Small intestine (tissue), 7 donors: ENCODE results near the gene SRSF1. TPM values are rescaled to one million over a fixed set of nuclear protein-coding genes. Genes with fewer than 3 reads are reported as not detected.
"Not testable (repeated sequence)": the region's sequence is repeated elsewhere in the genome, so short reads cannot be mapped to it uniquely, and the experiment has no call there.

Experiments used
- DNase-seq, 2 donors: peaks; one replicate each; pipeline versions ENCODE4 v3.0.0 to v3.0.0-alpha.2; 2013
- FAIRE-seq: peaks from 2 replicates; lab custom pipeline; 2012; peaks lifted over from hg19 to GRCh38; lab: Jason Lieb, UNC
- H3K27ac ChIP-seq, 3 donors: one replicate each; pipeline ENCODE4 v1.5.1; 2013; ENCODE audit warnings: low read length in 2 of 3, mild to moderate bottlenecking in 2 of 3, control low read depth in 1 of 3, inconsistent platforms in 1 of 3, low read depth in 1 of 3, moderate library complexity in 1 of 3
- H3K27me3 ChIP-seq, 3 donors: one replicate each; pipeline ENCODE4 v1.6.1; 2013; ENCODE audit warnings: low read length in 3 of 3, inconsistent platforms in 1 of 3; ENCODE audit not compliant: control insufficient read depth in 3 of 3, insufficient read depth in 3 of 3
- H3K36me3 ChIP-seq, 3 donors: one replicate each; pipeline ENCODE4 v1.6.1; 2013; ENCODE audit warnings: low read length in 3 of 3, inconsistent platforms in 1 of 3, low read depth in 1 of 3, mild to moderate bottlenecking in 1 of 3, moderate library complexity in 1 of 3; ENCODE audit not compliant: control insufficient read depth in 3 of 3, insufficient read depth in 2 of 3
- H3K4me1 ChIP-seq, 3 donors: one replicate each; pipeline ENCODE4 v1.6.1; 2013; ENCODE audit warnings: low read length in 2 of 3, inconsistent platforms in 1 of 3, low read depth in 1 of 3, mild to moderate bottlenecking in 1 of 3, moderate library complexity in 1 of 3; ENCODE audit not compliant: control insufficient read depth in 3 of 3, insufficient read depth in 2 of 3
- H3K4me3 ChIP-seq, 3 donors: one replicate each; pipeline ENCODE4 v1.5.1; 2013; ENCODE audit warnings: low read length in 3 of 3, control low read depth in 1 of 3, inconsistent platforms in 1 of 3, low read depth in 1 of 3, mild to moderate bottlenecking in 1 of 3, moderate library complexity in 1 of 3
- H3K9me3 ChIP-seq, 2 donors: one replicate each; pipeline ENCODE4 v1.6.1; 2013; ENCODE audit warnings: low read depth in 1 of 2, low read length in 1 of 2; ENCODE audit not compliant: control insufficient read depth in 2 of 2, insufficient read depth in 1 of 2
- WGBS, 3 donors: extraction: QIAGEN DNeasy Blood & Tissue Kit; methylation state at CpG; one replicate each; pipeline ENCODE4 v1.1.7; 2013; 5-methylcytosine and 5-hydroxymethylcytosine counted together
- polyA plus RNA-seq, 4 donors: library from polyadenylated mRNA; stranded (reverse) in 3 of 4; unstranded in 1 of 4; fragments of 200-250 nt in 3 of 4; fragments of 120-200 nt in 1 of 4; gene quantifications; one replicate each; pipeline versions ENCODE4 v1.2.1 to v1.2.3, GENCODE V29; 2013
- donor health status: healthy with polysubstance abuse.
- donor health status: control.
- donor health status: control.
- donor health status: Bipolar disorder and iron deficiency.
- donor health status: healthy.

SRSF1 gene
- polyA plus RNA-seq, 4 donors = 62.7 to 193 (median 106) TPM

- FAIRE-seq = no peak
- H3K27me3 ChIP-seq = peaks cover 0 to 17% (median 0%) of the 10 kb centered on the region in 3 donors
- H3K4me1 ChIP-seq = no peaks in the 10 kb centered on the region
- no peak overlapping the region for H3K4me3 ChIP-seq
- no peaks in the 10 kb centered on the region for H3K36me3 ChIP-seq
- no peak for DNase-seq
- no peak overlapping the region for H3K27ac ChIP-seq
- H3K9me3 ChIP-seq = no peaks in the 10 kb centered on the region
- 94 to 98% (median 95%) methylated on average over 2 of the region's 2 CpGs for WGBS, 3 donors
Measured at GRCh38 chr17:58050966-58051365, 43.9 kb upstream of the SRSF1 start.

GRCh38 chr17:58049533-58049932, 42.5 kb upstream of the SRSF1 start:
- WGBS, 3 donors = 92 to 93% (median 93%) methylated on average over 4 of the region's 4 CpGs

DNA sequence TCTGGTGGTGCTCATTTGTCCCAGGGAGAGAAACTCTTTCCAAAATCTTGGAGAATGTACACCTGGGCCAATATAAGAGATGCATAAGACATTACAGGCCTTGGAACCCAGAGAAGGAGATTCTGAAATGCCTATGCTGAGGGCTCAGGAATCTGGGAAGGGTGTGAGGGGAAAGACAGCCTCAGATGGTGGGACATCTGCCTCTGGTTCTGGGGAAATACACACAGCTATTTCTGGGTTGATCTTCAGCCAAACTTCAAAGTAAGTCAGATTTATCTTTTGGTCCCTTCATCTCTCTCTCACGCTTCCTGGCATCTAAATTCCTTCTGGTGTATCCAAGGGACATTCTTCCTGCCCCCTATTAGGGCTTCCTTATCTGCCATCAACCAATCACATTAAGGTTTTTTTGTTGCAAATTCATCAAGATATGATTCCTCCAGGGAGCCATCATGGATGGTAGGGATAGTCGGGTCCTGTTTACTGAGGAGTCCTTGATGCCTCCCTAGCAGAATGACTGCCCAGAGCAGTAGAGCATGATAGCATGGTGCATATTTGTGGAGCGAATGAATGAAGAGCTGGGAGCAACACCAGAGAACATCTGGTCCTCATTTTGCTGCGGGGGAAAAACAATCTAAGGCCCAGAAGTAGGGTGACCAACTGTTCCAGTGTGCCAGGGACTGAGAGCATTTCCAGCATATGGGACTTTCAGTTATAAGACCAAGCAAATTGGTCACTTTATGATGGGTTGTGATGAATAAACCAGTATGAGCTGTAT, 40.5 kb upstream of the SRSF1 start:
- FAIRE-seq = no peak
- H3K27ac ChIP-seq = no peak overlapping the region
- 78 to 88% (median 85%) methylated on average over 4 of the region's 4 CpGs for WGBS, 3 donors

More at GRCh38 chr17:58049533-58049932, 42.5 kb upstream of the SRSF1 start:
- Histone ChIP-seq H3K4me3 (no peak overlapping the region), H3K27me3 (peaks cover 0 to 20% (median 0%) of the 10 kb centered on the region in 3 donors), H3K27ac (no peak overlapping the region), H3K9me3 (no peaks in the 10 kb centered on the region), H3K4me1 (no peaks in the 10 kb centered on the region), H3K36me3 (no peaks in the 10 kb centered on the region)
- DNase-seq = no peak
- no peak for FAIRE-seq

DNA sequence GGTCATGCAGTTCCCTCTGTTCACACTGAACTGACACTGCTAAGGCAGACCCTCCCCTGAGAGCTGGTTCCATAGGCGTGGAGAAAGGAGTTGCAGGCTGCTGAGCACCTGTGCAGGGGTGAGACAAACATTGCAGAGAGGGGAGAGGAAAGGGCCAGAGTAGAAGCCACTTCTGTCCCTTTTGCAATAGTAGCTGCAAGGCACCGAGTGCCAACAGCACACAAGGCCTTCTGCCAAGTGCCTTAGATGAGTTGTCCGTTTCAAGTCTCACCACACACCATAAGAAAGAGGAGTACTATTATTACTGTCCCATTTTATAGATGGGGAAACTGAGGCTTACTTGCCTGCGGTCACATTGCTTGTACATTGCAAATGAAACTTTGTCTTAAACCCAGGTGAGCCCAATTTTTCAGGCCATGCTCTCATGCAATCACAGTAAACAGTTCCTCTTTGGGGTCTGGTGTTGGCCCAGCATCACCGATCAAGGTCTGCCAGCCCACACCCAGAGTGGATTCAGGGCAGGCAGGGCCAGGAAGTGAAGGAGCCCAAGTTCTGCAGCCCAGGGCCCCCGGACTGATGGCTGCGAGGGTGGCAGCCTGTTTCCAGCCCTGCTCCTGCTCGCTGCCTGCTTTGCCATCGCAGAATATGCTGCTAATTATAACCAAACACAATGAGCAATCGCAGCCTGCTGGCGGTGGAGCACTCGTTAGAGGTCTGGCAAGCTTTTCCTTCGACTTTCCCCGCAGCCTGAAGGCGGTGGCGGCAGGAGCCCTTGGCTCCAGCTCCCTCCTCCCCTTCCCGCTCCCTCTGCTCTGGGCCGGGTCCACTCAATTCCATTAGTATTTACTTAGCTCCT, 39.4 kb upstream of the SRSF1 start:
- H3K4me1 ChIP-seq = peaks cover 0 to 4% (median 0%) of the 10 kb centered on the region in 3 donors
- DNase-seq = no peak
- WGBS, 3 donors = 61 to 85% (median 80%) methylated on average over 18 of the region's 18 CpGs

More for the DNA sequence above, 40.5 kb upstream of the SRSF1 start:
- Histone ChIP-seq H3K36me3 (no peaks in the 10 kb centered on the region), H3K4me1 (peaks cover 0 to 4% (median 0%) of the 10 kb centered on the region in 3 donors), H3K4me3 (no peak overlapping the region), H3K9me3 (no peaks in the 10 kb centered on the region), H3K27me3 (peaks cover 0 to 24% (median 0%) of the 10 kb centered on the region in 3 donors)
- DNase-seq = no peak

GRCh38 chr17:58044256-58044655, 37.2 kb upstream of the SRSF1 start:
- not testable (repeated sequence) for H3K27ac ChIP-seq, FAIRE-seq, H3K9me3 ChIP-seq, H3K36me3 ChIP-seq, H3K4me1 ChIP-seq, DNase-seq, H3K4me3 ChIP-seq
- 87 to 91% (median 88%) methylated on average over 6 of the region's 6 CpGs for WGBS, 3 donors
- peaks cover 0 to 29% (median 0%) of the 10 kb centered on the region in 3 donors for H3K27me3 ChIP-seq

More for the DNA sequence above, 39.4 kb upstream of the SRSF1 start:
- Histone ChIP-seq H3K27ac (no peak overlapping the region), H3K27me3 (peaks cover 0 to 26% (median 0%) of the 10 kb centered on the region in 3 donors), H3K4me3 (no peak overlapping the region), H3K36me3 (no peaks in the 10 kb centered on the region), H3K9me3 (no peaks in the 10 kb centered on the region)
- no peak for FAIRE-seq

GRCh38 chr17:58043221-58044181, 36.5 kb upstream of the SRSF1 start:
- no peak overlapping the region for H3K4me3 ChIP-seq
- FAIRE-seq (no peak), DNase-seq (peak in 1 of 2 donors; percentile 1)
- H3K9me3 ChIP-seq = no peaks in the 10 kb centered on the region
- no peak overlapping the region for H3K27ac ChIP-seq
- WGBS, 3 donors = 59 to 73% (median 61%) methylated on average over 5 of the region's 5 CpGs
- no peaks in the 10 kb centered on the region for H3K36me3 ChIP-seq
- H3K4me1 ChIP-seq = peaks cover 0 to 4% (median 0%) of the 10 kb centered on the region in 3 donors
- peaks cover 0 to 29% (median 0%) of the 10 kb centered on the region in 3 donors for H3K27me3 ChIP-seq

DNA sequence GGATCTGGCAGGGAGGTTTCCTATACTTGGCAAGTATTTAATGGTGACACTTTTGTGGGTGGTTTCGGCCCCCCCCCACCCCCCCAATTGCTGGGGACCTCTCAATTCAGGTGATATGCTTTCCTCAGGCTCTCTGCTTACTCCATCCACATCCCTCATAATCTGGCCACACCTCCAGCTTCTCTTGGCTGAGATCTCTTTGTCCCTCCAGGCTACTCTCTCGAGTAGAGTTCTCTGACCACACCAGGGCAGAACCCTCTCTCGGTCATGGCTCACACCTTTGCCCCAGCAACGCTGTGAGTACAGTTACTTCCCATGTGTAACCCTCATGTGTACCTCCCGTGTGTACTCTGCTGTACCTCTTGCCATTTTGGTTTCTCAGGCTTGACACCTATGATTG, 34.1 kb upstream of the SRSF1 start:
- no peaks in the 10 kb centered on the region for H3K36me3 ChIP-seq
- H3K4me1 ChIP-seq = peaks cover 0 to 4% (median 0%) of the 10 kb centered on the region in 3 donors
- DNase-seq = no peak
- H3K4me3 ChIP-seq = no peak overlapping the region
- WGBS, 3 donors = 59 to 65% (median 64%) methylated on average over 5 of the region's 5 CpGs
- no peak overlapping the region for H3K27ac ChIP-seq
- H3K27me3 ChIP-seq = peaks cover 0 to 18% (median 0%) of the 10 kb centered on the region in 3 donors
- no peak for FAIRE-seq
- H3K9me3 ChIP-seq = no peaks in the 10 kb centered on the region
